GM21447 (cell line): Measurements from ENCODE around the gene MOCS2.

ENCODE experiments used
- ATAC-seq: cut with Tn5 transposase; IDR thresholded peaks from one replicate; pipeline ENCODE4 v1.9.1; 2021; ENCODE audit not compliant: unreplicated experiment

MOCS2 gene

GRCh38 chr5:53095217-53095616 is 14.3 kb downstream of the MOCS2 start:
- no peak for ATAC-seq

- no peak for ATAC-seq
Measured at GRCh38 chr5:53092242-53092641, 17.3 kb downstream of the MOCS2 start.

DNA sequence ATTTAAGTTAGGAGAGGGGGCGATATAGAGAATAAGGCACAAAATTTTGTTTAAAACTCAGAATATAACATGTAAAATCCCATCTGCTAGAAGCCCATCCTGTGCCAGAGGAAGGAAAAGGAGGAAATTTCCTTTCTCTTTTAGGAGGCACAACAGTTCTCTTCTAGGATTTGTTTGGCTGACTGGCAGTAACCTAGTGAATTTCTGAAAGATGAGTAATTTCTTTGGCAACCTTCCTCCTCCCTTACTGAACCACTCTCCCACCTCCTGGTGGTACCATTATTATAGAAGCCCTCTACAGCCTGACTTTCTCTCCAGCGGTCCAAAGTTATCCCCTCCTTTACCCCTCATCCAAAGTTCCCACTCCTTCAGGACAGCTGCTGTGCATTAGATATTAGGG is 18.3 kb downstream of the MOCS2 start:
- no peak for ATAC-seq

- ATAC-seq: no peak
Measured at GRCh38 chr5:53090229-53090628, 19.3 kb downstream of the MOCS2 start.

DNA sequence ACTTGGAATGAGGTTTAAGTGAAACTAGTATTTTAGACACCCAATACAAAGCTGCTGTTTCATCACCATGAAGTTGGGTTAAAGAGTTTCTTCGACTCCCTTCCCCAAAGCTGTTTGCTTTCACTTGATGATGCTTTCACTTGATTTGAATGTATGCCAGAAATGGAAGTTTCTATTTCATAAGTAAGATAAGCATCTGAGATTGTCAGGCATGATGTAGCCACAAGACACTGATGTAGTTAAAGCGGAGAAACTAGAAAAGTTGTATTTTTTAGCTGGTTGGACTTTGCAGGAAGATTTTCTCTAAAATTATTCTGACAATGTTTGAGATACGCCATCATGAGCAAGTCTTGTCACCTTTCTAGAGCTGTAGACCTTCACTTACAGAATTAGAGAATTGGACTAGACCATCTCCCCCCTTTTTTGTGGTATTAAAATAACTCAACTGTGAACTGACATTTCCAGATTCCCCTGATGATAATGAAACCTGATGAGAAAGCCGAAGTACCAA is 20.0 kb downstream of the MOCS2 start:
- peak; percentile 87 for ATAC-seq

DNA sequence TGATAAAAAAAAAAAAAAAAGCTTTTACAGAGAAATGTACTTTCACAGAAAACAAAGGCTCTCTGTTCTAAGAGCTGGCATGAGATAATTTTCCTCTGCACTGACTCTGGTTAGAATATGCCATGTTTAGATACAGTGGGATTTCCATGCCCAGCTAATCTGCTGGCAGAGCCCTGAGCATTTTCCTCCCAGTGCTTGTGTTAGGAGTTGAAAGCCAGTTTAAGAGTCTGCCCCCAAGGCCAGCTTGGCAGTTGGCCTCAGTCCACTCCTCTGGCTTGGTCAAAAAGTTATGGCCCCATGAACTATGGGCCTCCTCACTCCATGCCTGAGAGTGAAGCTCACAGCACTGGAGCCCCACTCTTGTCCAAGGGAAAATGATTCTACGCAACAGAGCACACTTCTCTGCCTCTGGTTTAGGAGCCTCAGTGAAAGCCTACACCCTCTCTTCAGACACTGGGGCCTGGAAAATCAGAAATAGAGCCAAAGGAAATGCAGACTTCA is 21.9 kb downstream of the MOCS2 start:
- no peak for ATAC-seq

DNA sequence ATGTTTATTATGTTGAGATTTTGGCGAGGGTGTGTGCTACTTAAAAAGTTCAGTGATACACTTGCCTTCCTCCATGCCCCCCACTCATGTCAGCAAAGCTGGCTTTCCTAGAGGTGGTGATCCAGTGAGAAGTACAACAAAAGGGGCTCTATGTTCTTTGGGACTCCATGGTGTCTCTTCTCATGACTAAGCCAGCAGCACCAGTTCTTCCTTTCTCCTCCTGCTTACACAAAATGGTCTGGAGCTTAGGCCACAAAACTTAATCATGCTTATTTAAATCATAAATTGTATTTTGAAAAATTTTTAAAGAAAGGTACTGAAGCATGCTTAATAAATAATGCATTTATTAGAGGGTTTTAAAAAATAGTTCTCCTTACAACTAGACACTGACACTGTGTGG is 22.4 kb downstream of the MOCS2 start:
- ATAC-seq: no peak

DNA sequence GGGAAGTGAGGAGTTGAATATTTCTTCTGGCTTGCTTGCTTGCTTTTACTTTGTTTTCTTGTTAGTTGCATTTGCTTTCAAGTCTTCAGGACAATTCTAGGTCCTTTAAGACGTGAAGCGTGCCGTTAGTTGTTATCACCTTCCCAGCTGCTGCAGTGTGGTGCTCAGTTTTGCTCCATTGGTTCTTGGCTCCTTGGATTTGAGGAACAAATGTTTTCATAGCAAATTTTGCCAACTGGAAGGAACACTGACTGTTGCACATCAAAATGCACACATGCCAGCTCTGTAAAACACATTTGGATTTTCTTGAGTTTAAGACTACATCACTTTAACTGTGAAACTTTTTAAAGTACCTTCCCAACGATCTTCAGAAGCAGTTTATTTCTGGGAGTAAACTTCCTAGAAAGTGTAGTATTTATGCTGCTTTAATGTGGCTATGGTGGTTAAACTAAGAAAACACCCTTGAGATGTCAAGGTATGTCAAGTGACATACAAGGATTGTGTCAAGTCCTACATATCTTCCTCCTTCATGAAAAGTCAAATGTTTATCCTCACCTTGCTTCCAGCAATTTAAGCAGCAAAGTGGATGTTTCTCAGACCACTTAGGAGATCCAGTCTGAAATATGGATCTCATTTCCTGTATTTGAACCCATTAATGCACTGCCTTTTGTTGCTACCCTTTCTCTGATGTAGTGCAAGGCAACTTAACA is 24.9 kb downstream of the MOCS2 start:
- ATAC-seq: no peak

GRCh38 chr5:53083927-53084326 is 25.6 kb downstream of the MOCS2 start:
- ATAC-seq: no peak

- ATAC-seq: no peak
Measured at GRCh38 chr5:53080271-53080670, 29.3 kb downstream of the MOCS2 start.

- no peak for ATAC-seq
Measured at GRCh38 chr5:53076014-53076583, 33.5 kb downstream of the MOCS2 start.

DNA sequence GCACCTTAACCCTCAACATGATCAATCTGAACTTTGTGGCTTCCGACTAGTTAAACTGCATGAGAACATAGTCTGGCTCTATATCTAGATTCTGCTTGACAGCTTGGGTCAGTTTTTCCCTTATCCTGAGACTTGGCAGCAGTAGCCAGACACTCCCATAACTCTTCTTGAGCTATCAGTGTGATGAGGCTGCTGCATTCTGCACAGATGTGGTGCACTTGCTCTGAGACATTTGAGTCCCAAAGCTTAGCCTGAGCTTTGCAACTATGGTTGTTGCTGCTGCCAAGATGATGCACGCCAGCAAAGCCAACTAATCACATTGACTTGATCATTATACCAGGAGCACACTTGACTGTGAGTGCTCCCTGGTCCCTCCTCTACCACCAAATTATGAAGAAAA is 36.2 kb downstream of the MOCS2 start:
- ATAC-seq: no peak

GRCh38 chr5:53071738-53072137 is 37.8 kb downstream of the MOCS2 start:
- no peak for ATAC-seq

- ATAC-seq: no peak
Measured at GRCh38 chr5:53071298-53071697, 38.3 kb downstream of the MOCS2 start.

DNA sequence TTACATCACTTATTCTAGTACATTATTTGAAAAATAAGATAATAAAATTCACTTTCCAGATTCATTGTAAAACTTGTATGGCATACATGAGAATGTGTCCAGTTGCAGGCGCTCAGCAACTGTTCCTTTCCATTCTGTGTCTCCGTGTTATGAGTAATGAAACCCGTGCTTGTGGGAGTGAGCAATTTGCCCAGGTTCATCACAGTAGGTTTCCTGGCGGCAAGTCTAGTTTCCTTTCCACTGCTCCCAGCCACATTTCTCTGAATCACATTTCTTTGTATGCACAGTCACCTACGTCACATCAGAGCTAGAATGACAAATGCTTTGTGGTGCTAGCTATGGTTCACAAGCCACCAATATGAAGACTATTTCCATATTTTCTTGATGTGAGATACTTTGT is 39.9 kb downstream of the MOCS2 start:
- no peak for ATAC-seq

DNA sequence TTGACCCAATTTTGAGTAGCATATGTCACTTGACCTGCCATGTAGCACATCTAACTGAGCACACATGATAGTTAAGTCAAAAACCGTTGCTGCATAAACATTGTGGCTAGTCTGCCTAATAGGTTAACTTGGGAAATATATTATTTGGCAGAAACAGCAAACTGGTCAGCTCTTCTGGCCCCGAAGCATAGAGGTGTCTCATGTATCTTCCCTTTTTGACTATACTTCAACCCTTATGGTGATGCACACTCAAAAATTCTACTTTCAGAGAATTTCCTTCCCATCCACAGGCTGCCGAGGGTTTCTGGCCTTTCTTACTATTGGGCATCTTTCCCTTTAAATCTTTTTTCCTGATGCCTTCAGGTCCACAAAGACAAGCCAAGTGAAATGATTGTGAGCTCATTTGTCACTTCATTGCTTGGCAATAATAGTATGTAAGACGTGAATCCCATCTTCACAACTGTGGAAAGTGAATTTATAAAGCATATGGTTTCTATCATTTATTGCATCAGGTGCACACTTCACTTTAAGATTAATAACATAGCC is 41.2 kb downstream of the MOCS2 start:
- no peak for ATAC-seq

GRCh38 chr5:53067641-53068040 is 41.9 kb downstream of the MOCS2 start:
- ATAC-seq: no peak

GRCh38 chr5:53066088-53066487 is 43.5 kb downstream of the MOCS2 start:
- no peak for ATAC-seq

GRCh38 chr5:53063791-53064190 is 45.8 kb downstream of the MOCS2 start:
- ATAC-seq: no peak

GRCh38 chr5:53063176-53063575 is 46.4 kb downstream of the MOCS2 start:
- ATAC-seq: no peak

GRCh38 chr5:53059281-53059680 is 50.3 kb downstream of the MOCS2 start:
- ATAC-seq: no peak

DNA sequence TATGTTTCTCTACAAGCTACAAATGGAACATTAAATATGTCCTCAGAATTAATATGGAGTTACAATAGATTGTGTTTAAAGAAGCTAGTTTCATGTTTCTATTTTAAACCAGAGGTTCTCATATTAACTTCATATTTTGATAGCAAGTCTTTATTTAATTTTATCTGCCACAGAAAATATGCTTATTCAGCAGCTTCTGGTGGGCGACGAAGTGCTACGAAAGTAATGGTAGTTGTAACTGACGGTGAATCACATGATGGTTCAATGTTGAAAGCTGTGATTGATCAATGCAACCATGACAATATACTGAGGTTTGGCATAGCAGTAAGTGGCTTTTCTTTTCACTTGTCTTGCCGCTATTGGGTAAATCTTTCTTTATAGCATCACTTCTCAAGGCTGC is 54.2 kb downstream of the MOCS2 start:
- ATAC-seq: no peak
